Islet precursor cell (in vitro differentiated cells): Measurements from ENCODE around the gene LFNG.
"Not testable (repeated sequence)": the region's sequence is repeated elsewhere in the genome, so short reads cannot be mapped to it uniquely, and the experiment has no call there.

Experiments used
- DNase-seq: peaks from one replicate; pipeline ENCODE4 v3.0.0-alpha.2; 2018

LFNG gene

GRCh38 chr7:2531796-2532110 lies 12.2 kb downstream of the LFNG start:
- not testable (repeated sequence) for DNase-seq

GRCh38 chr7:2532199-2532772 lies 12.7 kb downstream of the LFNG start:
- not testable (repeated sequence) for DNase-seq

GRCh38 chr7:2532816-2533215 lies 13.2 kb downstream of the LFNG start:
- not testable (repeated sequence) for DNase-seq

- not testable (repeated sequence) for DNase-seq
Measured at GRCh38 chr7:2533566-2533965, 14.0 kb downstream of the LFNG start.

- not testable (repeated sequence) for DNase-seq
Measured at GRCh38 chr7:2534214-2534613, 14.6 kb downstream of the LFNG start.

GRCh38 chr7:2535872-2536627 lies 16.5 kb downstream of the LFNG start:
- peak; percentile 54 for DNase-seq

- DNase-seq = peak; percentile 63
Measured at GRCh38 chr7:2537981-2538851, 18.6 kb downstream of the LFNG start.

GRCh38 chr7:2539031-2539911 lies 19.7 kb downstream of the LFNG start:
- DNase-seq = peak; percentile 44

GRCh38 chr7:2540133-2540532 lies 20.6 kb downstream of the LFNG start:
- DNase-seq = peak; percentile 49

- DNase-seq = peak; percentile 51
Measured at GRCh38 chr7:2540641-2541051, 21.1 kb downstream of the LFNG start.

GRCh38 chr7:2541291-2542010 lies 21.9 kb downstream of the LFNG start:
- DNase-seq = peak; percentile 47

GRCh38 chr7:2542011-2542915 lies 22.7 kb downstream of the LFNG start:
- peak; percentile 48 for DNase-seq

GRCh38 chr7:2542916-2543871 lies 23.6 kb downstream of the LFNG start:
- DNase-seq = peak; percentile 52

- DNase-seq = peak; percentile 38
Measured at GRCh38 chr7:2544541-2545188, 25.1 kb downstream of the LFNG start.

- DNase-seq = peak; percentile 43
Measured at GRCh38 chr7:2545746-2546425, 26.3 kb downstream of the LFNG start.

GRCh38 chr7:2546776-2547586 lies 27.4 kb downstream of the LFNG start:
- peak; percentile 36 for DNase-seq

GRCh38 chr7:2551418-2551817 lies 31.8 kb downstream of the LFNG start:
- DNase-seq = peak; percentile 10

- DNase-seq = peak; percentile 6
Measured at GRCh38 chr7:2553108-2553507, 33.5 kb downstream of the LFNG start.
